Astrocyte (in vitro differentiated cells and primary cell): Measurements from ENCODE around the gene NIP7. TPM values are rescaled to one million over a fixed set of nuclear protein-coding genes. Genes with fewer than 3 reads are reported as not detected.

ENCODE experiments used
- DNase-seq: peaks from one replicate; pipeline ENCODE4 v3.0.0-alpha.2; 2010; ENCODE audit warnings: low read depth
- FAIRE-seq: peaks from 2 replicates; lab custom pipeline; 2011; peaks lifted over from hg19 to GRCh38; lab: Jason Lieb, UNC
- H2AFZ ChIP-seq: 2 replicates; pipeline ENCODE4 v1.6.0; 2012; ENCODE audit warnings: low read depth, low read length, inconsistent platforms
- H3K27ac ChIP-seq: 2 replicates; pipeline ENCODE4 v1.5.1; 2011; ENCODE audit warnings: low read depth, low read length, inconsistent platforms
- H3K27me3 ChIP-seq: 2 replicates; pipeline ENCODE4 v1.6.0; 2011; ENCODE audit warnings: low read length, inconsistent platforms; ENCODE audit not compliant: insufficient read depth
- H3K36me3 ChIP-seq: 2 replicates; pipeline ENCODE4 v1.5.1; 2011; ENCODE audit warnings: low read length, inconsistent platforms; ENCODE audit not compliant: insufficient read depth
- H3K4me1 ChIP-seq: 2 replicates; pipeline ENCODE4 v1.5.1; 2011; ENCODE audit warnings: low read length, inconsistent platforms; ENCODE audit not compliant: insufficient read depth
- H3K4me2 ChIP-seq: 2 replicates; pipeline ENCODE4 v1.6.0; 2012; ENCODE audit warnings: low read length, inconsistent platforms
- H3K4me3 ChIP-seq: 2 replicates; pipeline ENCODE4 v1.5.1; 2011; ENCODE audit warnings: low read depth, mild to moderate bottlenecking, low read length, inconsistent platforms; ENCODE audit not compliant: insufficient read depth
- H3K79me2 ChIP-seq: 2 replicates; pipeline ENCODE4 v1.6.0; 2012; ENCODE audit warnings: mild to moderate bottlenecking, low read length, inconsistent platforms; ENCODE audit not compliant: insufficient read depth
- H3K9ac ChIP-seq: 2 replicates; pipeline ENCODE4 v1.6.0; 2012; ENCODE audit warnings: mild to moderate bottlenecking, low read length, inconsistent platforms
- H3K9me3 ChIP-seq: 2 replicates; pipeline ENCODE4 v1.5.1; 2012; ENCODE audit warnings: low read depth, mild to moderate bottlenecking, low read length, inconsistent platforms; ENCODE audit not compliant: insufficient read depth
- H4K20me1 ChIP-seq: 2 replicates; pipeline ENCODE4 v1.6.0; 2012; ENCODE audit warnings: low read length, inconsistent platforms; ENCODE audit not compliant: insufficient read depth
- H3K27ac Mint-ChIP-seq: one replicate; pipeline ENCODE4 v1.8.0; 2021; ENCODE audit warnings: mild to moderate bottlenecking, mixed read lengths; ENCODE audit not compliant: unreplicated experiment
- H3K27me3 Mint-ChIP-seq: one replicate; pipeline ENCODE4 v1.8.0; 2021; ENCODE audit warnings: low read depth, mixed read lengths; ENCODE audit not compliant: unreplicated experiment
- H3K36me3 Mint-ChIP-seq: one replicate; pipeline ENCODE4 v1.8.0; 2021; ENCODE audit warnings: low read depth, mixed read lengths; ENCODE audit not compliant: unreplicated experiment
- H3K4me1 Mint-ChIP-seq: one replicate; pipeline ENCODE4 v1.8.0; 2021; ENCODE audit warnings: low read depth, mixed read lengths; ENCODE audit not compliant: unreplicated experiment
- H3K4me3 Mint-ChIP-seq: one replicate; pipeline ENCODE4 v1.8.0; 2021; ENCODE audit warnings: mild to moderate bottlenecking, moderate library complexity, mixed read lengths; ENCODE audit not compliant: unreplicated experiment
- H3K9me3 Mint-ChIP-seq: one replicate; pipeline ENCODE4 v1.8.0; 2021; ENCODE audit warnings: mild to moderate bottlenecking, mixed read lengths; ENCODE audit not compliant: unreplicated experiment
- EZH2 ChIP-seq: IDR thresholded peaks from 2 replicates; pipeline ENCODE4 v1.6.1; 2012; ENCODE audit warnings: mild to moderate bottlenecking, low read length, inconsistent platforms; ENCODE audit not compliant: insufficient read depth
- total RNA-seq: library from RNA; stranded (reverse); gene quantifications from 2 replicates; pipeline ENCODE4 v1.2.1, GENCODE V29; 2021
- TF ChIP-seq, protein P1 (sequence below): IDR thresholded peaks from 2 replicates; pipeline ENCODE4 v1.5.1; 2011; ENCODE audit warnings: low read depth, mild to moderate bottlenecking, inconsistent platforms, low read length, moderate library complexity; ENCODE audit not compliant: insufficient read depth

The NIP7 gene
- total RNA-seq, 1 donor from 2014 or later: 35.7 TPM

DNA sequence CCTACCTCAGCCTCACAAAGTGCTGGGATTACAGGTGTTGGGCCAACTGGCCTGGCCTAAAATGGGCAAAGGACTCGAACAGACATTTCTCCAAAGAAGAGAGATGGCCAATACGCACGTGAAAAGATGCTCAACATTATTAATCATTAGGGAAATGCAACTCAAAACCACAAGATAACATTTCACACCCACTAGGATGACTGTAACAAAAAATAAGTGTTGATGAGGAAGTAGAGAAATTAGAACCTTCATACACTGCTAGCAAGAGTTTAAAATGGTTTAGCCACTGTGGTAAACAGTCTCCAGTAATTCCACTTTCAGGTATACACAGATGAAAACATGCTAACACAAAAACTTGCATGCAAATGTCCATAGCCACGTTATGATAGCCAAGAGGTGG lies 6.4 kb downstream of the NIP7 start:
- Mint-ChIP-seq H3K4me3 (no peak overlapping the region), H3K27ac (no peak overlapping the region), H3K9me3 (no peaks in the 10 kb centered on the region), H3K27me3 (no peaks in the 10 kb centered on the region), H3K36me3 (peaks cover 5% of the 10 kb centered on the region), H3K4me1 (peaks cover 8% of the 10 kb centered on the region)
- no peak overlapping the region for H3K9ac ChIP-seq
- peaks cover 29% of the 10 kb centered on the region for H3K36me3 ChIP-seq
- no peak overlapping the region for H3K27ac ChIP-seq
- H3K27me3 ChIP-seq: no peaks in the 10 kb centered on the region
- H3K79me2 ChIP-seq: peaks cover 26% of the 10 kb centered on the region
- no peak overlapping the region for H3K4me3 ChIP-seq
- DNase-seq (no peak), FAIRE-seq (no peak)
- H2AFZ ChIP-seq: no peak overlapping the region
- H3K9me3 ChIP-seq: no peaks in the 10 kb centered on the region
- peaks cover 6% of the 10 kb centered on the region for H3K4me1 ChIP-seq
- no peak for TF ChIP-seq EZH2
- TF ChIP-seq, protein P1, sequence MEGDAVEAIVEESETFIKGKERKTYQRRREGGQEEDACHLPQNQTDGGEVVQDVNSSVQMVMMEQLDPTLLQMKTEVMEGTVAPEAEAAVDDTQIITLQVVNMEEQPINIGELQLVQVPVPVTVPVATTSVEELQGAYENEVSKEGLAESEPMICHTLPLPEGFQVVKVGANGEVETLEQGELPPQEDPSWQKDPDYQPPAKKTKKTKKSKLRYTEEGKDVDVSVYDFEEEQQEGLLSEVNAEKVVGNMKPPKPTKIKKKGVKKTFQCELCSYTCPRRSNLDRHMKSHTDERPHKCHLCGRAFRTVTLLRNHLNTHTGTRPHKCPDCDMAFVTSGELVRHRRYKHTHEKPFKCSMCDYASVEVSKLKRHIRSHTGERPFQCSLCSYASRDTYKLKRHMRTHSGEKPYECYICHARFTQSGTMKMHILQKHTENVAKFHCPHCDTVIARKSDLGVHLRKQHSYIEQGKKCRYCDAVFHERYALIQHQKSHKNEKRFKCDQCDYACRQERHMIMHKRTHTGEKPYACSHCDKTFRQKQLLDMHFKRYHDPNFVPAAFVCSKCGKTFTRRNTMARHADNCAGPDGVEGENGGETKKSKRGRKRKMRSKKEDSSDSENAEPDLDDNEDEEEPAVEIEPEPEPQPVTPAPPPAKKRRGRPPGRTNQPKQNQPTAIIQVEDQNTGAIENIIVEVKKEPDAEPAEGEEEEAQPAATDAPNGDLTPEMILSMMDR: no peak
- H3K4me2 ChIP-seq: no peak overlapping the region
- no peaks in the 10 kb centered on the region for H4K20me1 ChIP-seq

DNA sequence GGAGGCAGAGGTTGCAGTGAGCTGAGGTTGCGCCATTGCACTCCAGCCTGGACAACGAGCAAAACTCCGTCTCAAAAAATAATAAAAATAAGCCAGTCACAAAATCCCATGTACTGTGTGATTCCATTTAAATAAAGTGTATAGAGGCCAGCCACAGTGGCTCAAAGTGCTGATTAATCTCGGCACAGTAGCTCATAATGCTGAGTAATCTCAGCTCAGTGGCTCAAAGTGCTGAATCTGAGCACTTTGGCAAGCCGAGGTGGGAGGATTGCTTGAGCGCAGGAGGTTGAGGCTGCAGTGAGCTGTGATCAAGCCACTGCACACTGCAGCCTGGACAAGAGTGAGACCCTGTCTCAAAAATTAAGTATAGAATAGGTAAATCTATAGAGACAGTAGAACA lies 7.1 kb downstream of the NIP7 start:
- no peaks in the 10 kb centered on the region for H3K27me3 ChIP-seq
- H3K36me3 ChIP-seq: peaks cover 21% of the 10 kb centered on the region
- DNase-seq: no peak
- H3K4me2 ChIP-seq: no peak overlapping the region
- H2AFZ ChIP-seq: no peak overlapping the region
- Mint-ChIP-seq H3K4me1 (peaks cover under 1% of the 10 kb centered on the region), H3K36me3 (peaks cover 3% of the 10 kb centered on the region), H3K9me3 (no peaks in the 10 kb centered on the region), H3K4me3 (no peak overlapping the region), H3K27ac (no peak overlapping the region), H3K27me3 (no peaks in the 10 kb centered on the region)
- no peak for FAIRE-seq
- peaks cover 19% of the 10 kb centered on the region for H3K79me2 ChIP-seq
- no peak overlapping the region for H3K4me3 ChIP-seq
- no peak overlapping the region for H3K9ac ChIP-seq
- H3K27ac ChIP-seq: no peak overlapping the region
- no peaks in the 10 kb centered on the region for H3K4me1 ChIP-seq
- no peaks in the 10 kb centered on the region for H4K20me1 ChIP-seq
- TF ChIP-seq, protein P1: no peak
- TF ChIP-seq EZH2: no peak
- no peaks in the 10 kb centered on the region for H3K9me3 ChIP-seq

DNA sequence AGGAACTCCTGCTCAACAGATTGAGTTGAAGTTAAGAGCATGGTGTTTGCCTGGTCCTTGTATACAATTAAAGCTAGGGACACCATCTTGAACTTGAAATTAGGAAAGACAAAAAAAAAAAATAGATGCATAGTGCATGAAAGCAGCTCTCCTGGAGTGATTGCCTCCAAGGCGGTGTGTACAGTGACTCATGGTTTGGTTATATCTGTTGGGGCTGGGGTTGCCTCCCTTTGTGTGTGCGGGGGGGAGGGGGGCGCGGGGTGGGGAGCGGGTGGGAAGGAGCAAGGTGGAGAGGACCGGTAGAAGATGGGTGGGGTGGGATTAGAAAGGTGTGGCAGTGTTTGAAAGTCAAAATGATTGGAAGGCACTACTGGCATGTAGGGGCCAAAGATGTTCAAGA lies 8.7 kb downstream of the NIP7 start:
- peaks cover 4% of the 10 kb centered on the region for H3K79me2 ChIP-seq
- H4K20me1 ChIP-seq: no peaks in the 10 kb centered on the region
- no peaks in the 10 kb centered on the region for H3K9me3 Mint-ChIP-seq
- H3K9me3 ChIP-seq: no peaks in the 10 kb centered on the region
- FAIRE-seq: no peak
- H3K4me3 Mint-ChIP-seq: no peak overlapping the region
- H3K27ac ChIP-seq: no peak overlapping the region
- H3K4me1 Mint-ChIP-seq: no peaks in the 10 kb centered on the region
- H3K36me3 Mint-ChIP-seq: peaks cover 3% of the 10 kb centered on the region
- no peak overlapping the region for H3K4me2 ChIP-seq
- no peak overlapping the region for H2AFZ ChIP-seq
- no peaks in the 10 kb centered on the region for H3K27me3 ChIP-seq
- TF ChIP-seq, protein P1: no peak
- TF ChIP-seq EZH2: no peak
- H3K4me1 ChIP-seq: no peaks in the 10 kb centered on the region
- peaks cover 10% of the 10 kb centered on the region for H3K36me3 ChIP-seq
- H3K27me3 Mint-ChIP-seq: no peaks in the 10 kb centered on the region
- H3K4me3 ChIP-seq: no peak overlapping the region
- no peak overlapping the region for H3K27ac Mint-ChIP-seq
- H3K9ac ChIP-seq: no peak overlapping the region
- no peak for DNase-seq
